PC-3 (cell line): ENCODE data around the gene RAB44. TPM values are rescaled to one million over a fixed set of nuclear protein-coding genes. Genes with fewer than 3 reads are reported as not detected.

Experiments
- ATAC-seq: fragments of 200-7000 bp; cut with Tn5 transposase; 2 replicates; pipeline ENCODE4 v1.9.1; 2020; ENCODE audit warnings: mild to moderate bottlenecking, moderate library complexity
- BruUV-seq: library from RNA; stranded (reverse); fragments of 400-500 nt; replicated peaks from 2 replicates; lab custom pipeline; 2021; lab: Mats Ljungman, UMichigan
- CTCF ChIA-PET: fragments of 300-600 bp; sonication (Branson Sonifier 250); formaldehyde crosslinking; loops from one replicate; lab custom pipeline; 2022; ENCODE audit warnings: antibody characterized with exemption; lab: Charles Lee
- POLR2A ChIA-PET: fragments of 300-600 bp; sonication (Branson Sonifier 250); formaldehyde crosslinking; loops from one replicate; lab custom pipeline; 2022; ENCODE audit warnings: antibody characterized with exemption; ENCODE audit not compliant: unreplicated experiment; lab: Charles Lee
- DNase-seq: peaks from one replicate; pipeline ENCODE4 v3.0.0-alpha.2; 2015
- H2AFZ ChIP-seq: fragments of 300-600 bp; sonication (generic); 2 replicates; pipeline ENCODE4 v1.6.0; 2016; ENCODE audit warnings: antibody characterized with exemption, low read length
- H3F3A ChIP-seq: fragments of 300-600 bp; sonication (generic); one replicate; pipeline ENCODE4 v1.6.0; 2017; ENCODE audit warnings: antibody characterized with exemption, low read length, control low read depth, mild to moderate bottlenecking; ENCODE audit not compliant: unreplicated experiment
- H3K27ac ChIP-seq: fragments of 300-600 bp; sonication (generic); 2 replicates; pipeline ENCODE4 v1.5.1; 2016; ENCODE audit warnings: mild to moderate bottlenecking, low read length
- H3K27me3 ChIP-seq: fragments of 300-600 bp; sonication (generic); 2 replicates; pipeline ENCODE4 v1.6.1; 2016; ENCODE audit warnings: low read length, mixed read lengths
- H3K36me3 ChIP-seq: fragments of 300-600 bp; sonication (generic); 2 replicates; pipeline ENCODE4 v1.6.1; 2016; ENCODE audit warnings: low read depth, mixed run types, low read length, mixed read lengths
- H3K4me1 ChIP-seq: fragments of 300-600 bp; sonication (generic); 2 replicates; pipeline ENCODE4 v1.5.1; 2016; ENCODE audit warnings: low read length; ENCODE audit not compliant: insufficient read depth
- H3K4me2 ChIP-seq: fragments of 300-600 bp; sonication (generic); 2 replicates; pipeline ENCODE4 v1.6.0; 2016; ENCODE audit warnings: low read length
- H3K4me3 ChIP-seq: fragments of 300-600 bp; sonication (generic); 2 replicates; pipeline ENCODE4 v1.5.1; 2016; ENCODE audit warnings: mild to moderate bottlenecking, low read length, mixed read lengths
- H3K79me2 ChIP-seq: fragments of 300-600 bp; sonication (generic); 2 replicates; pipeline ENCODE4 v1.6.1; 2017; ENCODE audit warnings: low read length, mixed read lengths
- H3K9ac ChIP-seq: fragments of 300-600 bp; sonication (generic); 2 replicates; pipeline ENCODE4 v1.6.0; 2016; ENCODE audit warnings: mild to moderate bottlenecking, low read length
- H3K9me2 ChIP-seq: fragments of 300-600 bp; sonication (generic); replicated peaks from 2 replicates; pipeline ENCODE4 v1.6.1; 2016; ENCODE audit warnings: mixed run types, low read length, mixed read lengths
- H3K9me3 ChIP-seq: fragments of 300-600 bp; sonication (generic); 2 replicates; pipeline ENCODE4 v1.6.1; 2016; ENCODE audit warnings: low read length, mixed read lengths
- H4K20me1 ChIP-seq: fragments of 300-600 bp; sonication (generic); 2 replicates; pipeline ENCODE4 v1.6.1; 2016; ENCODE audit warnings: low read length, mixed read lengths
- EZH2 ChIP-seq: fragments of 300-600 bp; sonication (generic); IDR thresholded peaks from one replicate; pipeline ENCODE4 v1.6.1; 2017; ENCODE audit warnings: antibody characterized with exemption, mild to moderate bottlenecking, low read length; ENCODE audit not compliant: unreplicated experiment
- EZH2phosphoT487 ChIP-seq: fragments of 300-600 bp; sonication (generic); IDR thresholded peaks from 2 replicates; pipeline ENCODE4 v1.6.1; 2018; ENCODE audit warnings: mild to moderate bottlenecking, antibody characterized with exemption, low read length, borderline replicate concordance
- intact Hi-C: fragments of 100-400 bp; cut with micrococcal nuclease; formaldehyde crosslinking; loops from 2 replicates; pipeline ENCODE4 v1.9.0; 2023
- total RNA-seq: library from RNA; depleted of rRNA; stranded (reverse); fragments of >200 nt; gene quantifications from 2 replicates; pipeline ENCODE4 v1.2.3, GENCODE V29; 2014
- TF ChIP-seq, protein P1 (sequence below): fragments of 300-600 bp; sonication (generic); conservative IDR thresholded peaks from 2 replicates; pipeline ENCODE4 v1.5.1; 2017; ENCODE audit warnings: antibody characterized with exemption, low read depth, mild to moderate bottlenecking, low read length

Gene RAB44
- total RNA-seq, 1 experiment from 2014 or later = not detected

DNA sequence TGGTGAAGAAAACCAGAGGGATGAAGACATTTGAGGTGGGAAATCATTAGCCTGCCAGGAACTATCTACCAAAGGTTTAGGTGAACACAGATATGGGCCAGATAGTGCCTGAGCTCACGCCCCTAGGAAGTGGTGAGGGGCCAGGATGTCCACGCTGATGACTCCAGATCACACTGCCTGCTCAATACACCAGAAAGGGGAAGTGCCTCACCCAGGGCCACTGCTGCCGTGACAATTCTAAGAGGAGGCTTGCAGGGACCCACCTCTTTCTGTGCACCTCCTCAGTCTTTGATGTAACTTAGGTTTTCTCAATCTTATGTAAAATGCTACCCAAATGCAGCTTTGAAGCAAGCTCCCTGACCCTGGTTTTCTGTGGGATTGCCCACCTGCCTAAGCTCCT lies 5.4 kb upstream of the RAB44 start:
- intact Hi-C loops = no loop called here
- H3K4me2 ChIP-seq = no peak overlapping the region
- no peak overlapping the region for H3K9ac ChIP-seq
- ChIA-PET POLR2A (no interaction called here), CTCF (no interaction called here)
- H3K9me3 ChIP-seq = no peaks in the 10 kb centered on the region
- H3K4me1 ChIP-seq = peaks cover 12% of the 10 kb centered on the region
- H3K36me3 ChIP-seq = no peaks in the 10 kb centered on the region
- DNase-seq (no peak), ATAC-seq (no peak)
- TF ChIP-seq, protein P1, sequence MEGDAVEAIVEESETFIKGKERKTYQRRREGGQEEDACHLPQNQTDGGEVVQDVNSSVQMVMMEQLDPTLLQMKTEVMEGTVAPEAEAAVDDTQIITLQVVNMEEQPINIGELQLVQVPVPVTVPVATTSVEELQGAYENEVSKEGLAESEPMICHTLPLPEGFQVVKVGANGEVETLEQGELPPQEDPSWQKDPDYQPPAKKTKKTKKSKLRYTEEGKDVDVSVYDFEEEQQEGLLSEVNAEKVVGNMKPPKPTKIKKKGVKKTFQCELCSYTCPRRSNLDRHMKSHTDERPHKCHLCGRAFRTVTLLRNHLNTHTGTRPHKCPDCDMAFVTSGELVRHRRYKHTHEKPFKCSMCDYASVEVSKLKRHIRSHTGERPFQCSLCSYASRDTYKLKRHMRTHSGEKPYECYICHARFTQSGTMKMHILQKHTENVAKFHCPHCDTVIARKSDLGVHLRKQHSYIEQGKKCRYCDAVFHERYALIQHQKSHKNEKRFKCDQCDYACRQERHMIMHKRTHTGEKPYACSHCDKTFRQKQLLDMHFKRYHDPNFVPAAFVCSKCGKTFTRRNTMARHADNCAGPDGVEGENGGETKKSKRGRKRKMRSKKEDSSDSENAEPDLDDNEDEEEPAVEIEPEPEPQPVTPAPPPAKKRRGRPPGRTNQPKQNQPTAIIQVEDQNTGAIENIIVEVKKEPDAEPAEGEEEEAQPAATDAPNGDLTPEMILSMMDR = no peak
- TF ChIP-seq EZH2 (no peak), EZH2phosphoT487 (no peak)
- H3K27ac ChIP-seq = no peak overlapping the region
- H3K27me3 ChIP-seq = no peaks in the 10 kb centered on the region
- no peaks in the 10 kb centered on the region for H3K79me2 ChIP-seq
- no peak overlapping the region for H3K4me3 ChIP-seq
- BruUV-seq = no TSS peak
- H3F3A ChIP-seq = no peaks in the 10 kb centered on the region
- H2AFZ ChIP-seq = no peak overlapping the region
- no peaks in the 10 kb centered on the region for H4K20me1 ChIP-seq
- H3K9me2 ChIP-seq = no peaks in the 10 kb centered on the region

GRCh38 chr6:36692861-36693702 lies 4.5 kb upstream of the RAB44 start:
- DNase-seq = no peak
- Histone ChIP-seq H3K4me3 (no peak overlapping the region), H3K9ac (no peak overlapping the region), H3K9me3 (no peaks in the 10 kb centered on the region), H3K4me2 (no peak overlapping the region), H2AFZ (no peak overlapping the region), H3K79me2 (no peaks in the 10 kb centered on the region), H3K36me3 (no peaks in the 10 kb centered on the region), H3F3A (no peaks in the 10 kb centered on the region), H3K27ac (no peak overlapping the region), H3K4me1 (peaks cover 12% of the 10 kb centered on the region), H3K27me3 (no peaks in the 10 kb centered on the region), H3K9me2 (no peaks in the 10 kb centered on the region), H4K20me1 (no peaks in the 10 kb centered on the region)
- ChIA-PET POLR2A (no interaction called here), CTCF (no interaction called here)
- no peak for ATAC-seq
- BruUV-seq = no TSS peak
- TF ChIP-seq, protein P1 = no peak
- no peak for TF ChIP-seq EZH2phosphoT487
- no peak for TF ChIP-seq EZH2
- intact Hi-C loops = no loop called here

- no peaks in the 10 kb centered on the region for H3K36me3 ChIP-seq
- H2AFZ ChIP-seq = no peak overlapping the region
- intact Hi-C loops = no loop called here
- CTCF ChIA-PET = no interaction called here
- H3K4me1 ChIP-seq = peaks cover 12% of the 10 kb centered on the region
- no peak overlapping the region for H3K4me2 ChIP-seq
- H3K27ac ChIP-seq = no peak overlapping the region
- ATAC-seq (no peak), DNase-seq (no peak)
- H3K27me3 ChIP-seq = no peaks in the 10 kb centered on the region
- no peaks in the 10 kb centered on the region for H3K9me2 ChIP-seq
- BruUV-seq = no TSS peak
- POLR2A ChIA-PET = no interaction called here
- H3K9me3 ChIP-seq = no peaks in the 10 kb centered on the region
- TF ChIP-seq EZH2 (no peak), EZH2phosphoT487 (no peak)
- TF ChIP-seq, protein P1 = no peak
- no peak overlapping the region for H3K9ac ChIP-seq
- no peaks in the 10 kb centered on the region for H3F3A ChIP-seq
- no peaks in the 10 kb centered on the region for H4K20me1 ChIP-seq
- no peak overlapping the region for H3K4me3 ChIP-seq
- H3K79me2 ChIP-seq = no peaks in the 10 kb centered on the region
Measured at GRCh38 chr6:36694616-36695015, 3.0 kb upstream of the RAB44 start.
